GM12892 (cell line): ENCODE results near the gene NTS.

ENCODE experiments used
- POLR2A ChIP-seq: IDR thresholded peaks from 2 replicates; pipeline ENCODE4 v1.6.1; 2011; ENCODE audit warnings: low read depth, low read length, control low read depth
- POLR2AphosphoS5 ChIP-seq: IDR thresholded peaks from 2 replicates; pipeline ENCODE4 v1.6.1; 2011; ENCODE audit warnings: low read depth, low read length, control low read depth
- TAF1 ChIP-seq: IDR thresholded peaks from 2 replicates; pipeline ENCODE4 v1.6.1; 2011; ENCODE audit warnings: low read depth, mild to moderate bottlenecking, control low read depth, low read length, borderline replicate concordance

DNA sequence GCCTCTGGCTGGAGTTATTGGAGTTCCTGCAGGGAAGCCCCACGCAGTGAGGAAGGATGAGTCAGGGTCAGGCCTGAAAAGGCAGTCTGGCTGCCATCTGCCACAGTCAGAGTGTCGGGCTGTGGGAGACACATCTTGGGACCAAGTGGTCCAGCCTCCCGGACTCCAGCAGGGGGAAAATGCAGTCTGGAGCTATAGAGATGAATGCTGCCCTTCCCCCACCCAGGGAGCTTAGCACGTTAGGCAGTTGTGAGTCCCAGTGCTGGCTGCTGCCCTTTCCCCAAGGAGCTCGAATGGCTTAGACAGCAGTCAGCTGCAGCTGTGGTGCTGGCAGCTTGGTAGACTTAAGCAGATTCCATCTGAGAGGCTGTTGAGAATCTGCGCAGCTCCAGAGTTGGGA, 8.2 kb upstream of the NTS start:
- TF ChIP-seq POLR2A (no peak), TAF1 (no peak), POLR2AphosphoS5 (no peak)
